Right atrium auricular region (tissue), 2 donors: ENCODE measurements around the gene ICAM2. TPM values are rescaled to one million over a fixed set of nuclear protein-coding genes. Genes with fewer than 3 reads are reported as not detected.
"Not testable (repeated sequence)": the region's sequence is repeated elsewhere in the genome, so short reads cannot be mapped to it uniquely, and the experiment has no call there.

Source experiments
- DNase-seq: peaks from one replicate; pipeline ENCODE4 v3.0.0-alpha.2; 2019; ENCODE audit warnings: low spot score
- H3K27ac ChIP-seq, 2 donors: fragments of 200-600 bp; sonication (generic); 1 replicate in 1 of 2; 2 replicates in 1 of 2; pipeline ENCODE4 v1.5.1; 2016 to 2019
- H3K27me3 ChIP-seq, 2 donors: fragments of 200-600 bp; sonication (generic); one replicate each; pipeline versions ENCODE4 v1.5.1 to v1.6.0; 2017 to 2019
- H3K36me3 ChIP-seq: fragments of 200-600 bp; sonication (generic); one replicate; pipeline ENCODE4 v1.5.1; 2016
- H3K4me1 ChIP-seq, 2 donors: fragments of 200-600 bp; sonication (generic); one replicate each; pipeline versions ENCODE4 v1.5.1 to v1.6.0; 2017 to 2019
- H3K4me3 ChIP-seq, 2 donors: fragments of 200-600 bp; sonication (generic); 1 replicate in 1 of 2; 2 replicates in 1 of 2; pipeline ENCODE4 v1.5.1; 2017 to 2019; ENCODE audit warnings: mild to moderate bottlenecking in 1 of 2, moderate library complexity in 1 of 2
- H3K9me3 ChIP-seq, 2 donors: fragments of 200-600 bp; sonication (generic); one replicate each; pipeline ENCODE4 v1.5.1; 2019
- CTCF ChIP-seq, 2 donors: fragments of 200-600 bp; sonication (generic); IDR thresholded peaks; one replicate each; pipeline ENCODE4 v1.5.1; 2019; ENCODE audit warnings: antibody characterized with exemption in 2 of 2
- total RNA-seq, 2 donors: library from RNA; depleted of rRNA; stranded (reverse); fragments of >200 nt; gene quantifications; one replicate each; pipeline ENCODE4 v1.1.0, GENCODE V29; 2016

The ICAM2 gene
- total RNA-seq, 2 donors from 2014 or later: 74.6 to 109 TPM

GRCh38 chr17:63985387-63986140 lies 34.9 kb downstream of the ICAM2 start:
- no peak for DNase-seq
- no peaks in the 10 kb centered on the region for H3K9me3 ChIP-seq
- peaks cover 0 to 79% of the 10 kb centered on the region in 2 donors for H3K4me1 ChIP-seq

GRCh38 chr17:63984651-63985386 lies 35.6 kb downstream of the ICAM2 start:
- no peak overlapping the region for H3K4me3 ChIP-seq
- H3K9me3 ChIP-seq: no peaks in the 10 kb centered on the region
- H3K27me3 ChIP-seq: no peaks in the 10 kb centered on the region
- peak; percentile 81 for DNase-seq
- TF ChIP-seq CTCF (IDR thresholded peaks at IDR 0.05): no peak
- peak overlapping the region; percentile 53 to 64 for H3K27ac ChIP-seq
- H3K4me1 ChIP-seq: peaks cover 0 to 81% of the 10 kb centered on the region in 2 donors
- no peaks in the 10 kb centered on the region for H3K36me3 ChIP-seq

More at GRCh38 chr17:63985387-63986140, 34.9 kb downstream of the ICAM2 start:
- Histone ChIP-seq H3K27me3 (no peaks in the 10 kb centered on the region), H3K27ac (peak overlapping the region; percentile 53 to 64), H3K36me3 (no peaks in the 10 kb centered on the region), H3K4me3 (no peak overlapping the region)
- TF ChIP-seq CTCF (IDR thresholded peaks at IDR 0.05): no peak

GRCh38 chr17:63984236-63984635 lies 36.2 kb downstream of the ICAM2 start:
- H3K27me3 ChIP-seq: no peaks in the 10 kb centered on the region
- no peak for DNase-seq
- TF ChIP-seq CTCF (IDR thresholded peaks at IDR 0.05): no peak
- H3K4me1 ChIP-seq: peaks cover 0 to 83% of the 10 kb centered on the region in 2 donors
- H3K36me3 ChIP-seq: no peaks in the 10 kb centered on the region
- H3K4me3 ChIP-seq: no peak overlapping the region
- peak overlapping the region; percentile 47 to 64 for H3K27ac ChIP-seq
- no peaks in the 10 kb centered on the region for H3K9me3 ChIP-seq

GRCh38 chr17:63983320-63983719 lies 37.1 kb downstream of the ICAM2 start:
- H3K36me3 ChIP-seq: no peaks in the 10 kb centered on the region
- peak overlapping the region; percentile 47 to 64 for H3K27ac ChIP-seq
- H3K27me3 ChIP-seq: no peaks in the 10 kb centered on the region
- no peaks in the 10 kb centered on the region for H3K9me3 ChIP-seq
- no peak overlapping the region for H3K4me3 ChIP-seq
- no peak for DNase-seq
- no peak for TF ChIP-seq CTCF (IDR thresholded peaks at IDR 0.05)
- peaks cover 0 to 80% of the 10 kb centered on the region in 2 donors for H3K4me1 ChIP-seq

GRCh38 chr17:63982641-63983040 lies 37.8 kb downstream of the ICAM2 start:
- H3K27me3 ChIP-seq, DNase-seq, H3K9me3 ChIP-seq, H3K36me3 ChIP-seq, H3K4me3 ChIP-seq: not testable (repeated sequence)
- Histone ChIP-seq H3K27ac (peak overlapping the region; percentile 33 to 47), H3K4me1 (peaks cover 0 to 74% of the 10 kb centered on the region in 2 donors)
